Mammary epithelial cell (primary cell): ENCODE data around the gene CARHSP1.

Source experiments
- CTCF ChIP-seq, 2 donors: IDR thresholded peaks in 1 of 2; conservative IDR thresholded peaks in 1 of 2; 2 replicates each; pipeline ENCODE4 v1.5.1; 2011 to 2012; ENCODE audit warnings: inconsistent platforms in 2 of 2, low read length in 2 of 2, mild to moderate bottlenecking in 2 of 2, control low read depth in 1 of 2, low read depth in 1 of 2; ENCODE audit not compliant: insufficient read depth in 1 of 2; ENCODE audit errors: extremely low read depth in 1 of 2
- EZH2 ChIP-seq: IDR thresholded peaks from 2 replicates; pipeline ENCODE4 v1.6.1; 2012; ENCODE audit warnings: low read length, inconsistent platforms, borderline replicate concordance

- TF ChIP-seq EZH2: no peak
- TF ChIP-seq CTCF (conservative IDR thresholded peaks at IDR 0.05 in 1 of 2, IDR thresholded peaks at IDR 0.05 in 1 of 2; ENCODE audit: extremely low read depth in 1 of 2, insufficient read depth in 1 of 2, low read depth in 1 of 2, low read length in 2 of 2): no peak
These were observed 64.5 kb downstream of the CARHSP1 start for GRCh38 chr16:8804313-8804712.
